ENCODE measurements around the gene TTI1. TPM values are rescaled to one million over a fixed set of nuclear protein-coding genes. Genes with fewer than 3 reads are reported as not detected.

The TTI1 gene
- total RNA-seq, 1 experiment from 2014 or later = 37.4 TPM

GRCh38 chr20:38023181-38024001, 9.9 kb downstream of the TTI1 start:
- H2BK12ac ChIP-seq (ENCODE audit: insufficient read length, low read depth, low read length) = no peak overlapping the region
- H3K4me2 ChIP-seq (ENCODE audit: insufficient read depth, insufficient read length, low read length) = no peak overlapping the region
- no peak overlapping the region for H3K4ac ChIP-seq (ENCODE audit: low read depth, low read length)
- H4K20me1 ChIP-seq (ENCODE audit: control insufficient read depth, insufficient read depth, insufficient read length) = no peaks in the 10 kb centered on the region
- Mint-ChIP-seq H3K9me3 (peaks cover 11% of the 10 kb centered on the region in 2 experiments), H3K4me1 (peaks cover 8% of the 10 kb centered on the region in 2 experiments), H3K27me3 (ENCODE audit: low read depth) (no peaks in the 10 kb centered on the region), H3K36me3 (ENCODE audit: insufficient read depth in 1 of 3, low read depth in 3 of 3) (peaks cover 17 to 29% (median 19%) of the 10 kb centered on the region in 3 experiments), H3K4me3 (no peak overlapping the region), H3K27ac (no peak overlapping the region)
- WGBS (ENCODE audit: extremely low coverage, insufficient read length, low lambda C conversion rate) = no CpG with 5 or more reads among the region's 5 CpGs
- H3K18ac ChIP-seq (ENCODE audit: insufficient read length, low read depth, low read length) = no peak overlapping the region
- H4K5ac ChIP-seq (ENCODE audit: insufficient read length, low read depth, low read length) = no peak overlapping the region
- peaks cover 18% of the 10 kb centered on the region; the same call in 1 of the 2 replicates for H3K79me2 ChIP-seq (ENCODE audit: insufficient read depth, low read length)
- H2BK15ac ChIP-seq (ENCODE audit: low read depth, low read length) = no peak overlapping the region
- H2BK5ac ChIP-seq (ENCODE audit: insufficient read length, low read length) = no peak overlapping the region
- no peak overlapping the region for H2BK120ac ChIP-seq (ENCODE audit: low read depth, low read length, poor library complexity, severe bottlenecking)
- DNase-seq = no peak
- peaks cover 4% of the 10 kb centered on the region for H3K9me3 ChIP-seq (ENCODE audit: control insufficient read depth, low read depth, low read length)
- H3K79me1 ChIP-seq (ENCODE audit: insufficient read depth, low read depth, low read length, poor library complexity, severe bottlenecking) = no peaks in the 10 kb centered on the region
- H3K56ac ChIP-seq (ENCODE audit: insufficient read length, low read depth, low read length) = no peak overlapping the region
- H3K23ac ChIP-seq (ENCODE audit: insufficient read length, low read depth, low read length) = no peak overlapping the region
- no peak overlapping the region for H3K14ac ChIP-seq (ENCODE audit: insufficient read depth, low read length)
- H4K8ac ChIP-seq (replicated peaks; ENCODE audit: insufficient read length, low read depth, low read length) = no peak overlapping the region
- H2AFZ ChIP-seq (ENCODE audit: low read length) = no peak overlapping the region
- H2AK5ac ChIP-seq (ENCODE audit: insufficient read length, low read length) = no peak overlapping the region
- H3K27ac ChIP-seq (ENCODE audit: insufficient read length, low read depth, low read length) = no peak overlapping the region
- H3K23me2 ChIP-seq (ENCODE audit: insufficient read length, low read depth, low read length, poor library complexity, severe bottlenecking) = no peaks in the 10 kb centered on the region
- H3K4me1 ChIP-seq (ENCODE audit: insufficient read depth, low read length) = no peaks in the 10 kb centered on the region
- TF ChIP-seq, protein P1, sequence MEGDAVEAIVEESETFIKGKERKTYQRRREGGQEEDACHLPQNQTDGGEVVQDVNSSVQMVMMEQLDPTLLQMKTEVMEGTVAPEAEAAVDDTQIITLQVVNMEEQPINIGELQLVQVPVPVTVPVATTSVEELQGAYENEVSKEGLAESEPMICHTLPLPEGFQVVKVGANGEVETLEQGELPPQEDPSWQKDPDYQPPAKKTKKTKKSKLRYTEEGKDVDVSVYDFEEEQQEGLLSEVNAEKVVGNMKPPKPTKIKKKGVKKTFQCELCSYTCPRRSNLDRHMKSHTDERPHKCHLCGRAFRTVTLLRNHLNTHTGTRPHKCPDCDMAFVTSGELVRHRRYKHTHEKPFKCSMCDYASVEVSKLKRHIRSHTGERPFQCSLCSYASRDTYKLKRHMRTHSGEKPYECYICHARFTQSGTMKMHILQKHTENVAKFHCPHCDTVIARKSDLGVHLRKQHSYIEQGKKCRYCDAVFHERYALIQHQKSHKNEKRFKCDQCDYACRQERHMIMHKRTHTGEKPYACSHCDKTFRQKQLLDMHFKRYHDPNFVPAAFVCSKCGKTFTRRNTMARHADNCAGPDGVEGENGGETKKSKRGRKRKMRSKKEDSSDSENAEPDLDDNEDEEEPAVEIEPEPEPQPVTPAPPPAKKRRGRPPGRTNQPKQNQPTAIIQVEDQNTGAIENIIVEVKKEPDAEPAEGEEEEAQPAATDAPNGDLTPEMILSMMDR (conservative IDR thresholded peaks at IDR 0.05) = no peak
- H4K91ac ChIP-seq (ENCODE audit: insufficient read length, low read depth, low read length) = no peak overlapping the region
- no peak overlapping the region for H2BK20ac ChIP-seq (ENCODE audit: low read depth, low read length, poor library complexity, severe bottlenecking)
- H3K27me3 ChIP-seq (ENCODE audit: insufficient read depth, low read length) = no peaks in the 10 kb centered on the region
- H3K9ac ChIP-seq (ENCODE audit: extremely low read depth, insufficient read length, low read length) = no peak overlapping the region
- H3T11ph ChIP-seq (ENCODE audit: low read length) = no peak overlapping the region

Data from H9 (cell line).